HUES64 (cell line): Measurements from ENCODE around the gene B3GNT7.

Experiments used
- H3K27ac ChIP-seq: 2 replicates; pipeline ENCODE4 v1.7.0; 2013; ENCODE audit warnings: low read depth, low read length, inconsistent platforms
- H3K27me3 ChIP-seq: 2 replicates; pipeline ENCODE4 v1.6.1; 2013; ENCODE audit warnings: mild to moderate bottlenecking, low read length; ENCODE audit not compliant: insufficient read depth
- H3K36me3 ChIP-seq: 2 replicates; pipeline ENCODE4 v1.6.1; 2013; ENCODE audit warnings: mild to moderate bottlenecking, low read length; ENCODE audit not compliant: insufficient read depth
- H3K4me1 ChIP-seq: 2 replicates; pipeline ENCODE4 v1.6.1; 2013; ENCODE audit warnings: mild to moderate bottlenecking, low read length, moderate library complexity; ENCODE audit not compliant: insufficient read depth
- H3K4me3 ChIP-seq: 2 replicates; pipeline ENCODE4 v1.5.1; 2013; ENCODE audit warnings: mild to moderate bottlenecking, low read length, moderate library complexity
- H3K9ac ChIP-seq: 2 replicates; pipeline ENCODE4 v1.6.1; 2013; ENCODE audit warnings: mild to moderate bottlenecking, low read depth, low read length
- H3K9me3 ChIP-seq: 2 replicates; pipeline ENCODE4 v1.6.1; 2013; ENCODE audit warnings: low read depth, low read length; ENCODE audit not compliant: insufficient read depth
- WGBS: fragments of 150-250, 120-280 bp; methylation state at CpG from one replicate; pipeline ENCODE4 v1.1.7; 2013; ENCODE audit warnings: missing lambda C conversion rate; 5-methylcytosine and 5-hydroxymethylcytosine counted together

Gene B3GNT7

DNA sequence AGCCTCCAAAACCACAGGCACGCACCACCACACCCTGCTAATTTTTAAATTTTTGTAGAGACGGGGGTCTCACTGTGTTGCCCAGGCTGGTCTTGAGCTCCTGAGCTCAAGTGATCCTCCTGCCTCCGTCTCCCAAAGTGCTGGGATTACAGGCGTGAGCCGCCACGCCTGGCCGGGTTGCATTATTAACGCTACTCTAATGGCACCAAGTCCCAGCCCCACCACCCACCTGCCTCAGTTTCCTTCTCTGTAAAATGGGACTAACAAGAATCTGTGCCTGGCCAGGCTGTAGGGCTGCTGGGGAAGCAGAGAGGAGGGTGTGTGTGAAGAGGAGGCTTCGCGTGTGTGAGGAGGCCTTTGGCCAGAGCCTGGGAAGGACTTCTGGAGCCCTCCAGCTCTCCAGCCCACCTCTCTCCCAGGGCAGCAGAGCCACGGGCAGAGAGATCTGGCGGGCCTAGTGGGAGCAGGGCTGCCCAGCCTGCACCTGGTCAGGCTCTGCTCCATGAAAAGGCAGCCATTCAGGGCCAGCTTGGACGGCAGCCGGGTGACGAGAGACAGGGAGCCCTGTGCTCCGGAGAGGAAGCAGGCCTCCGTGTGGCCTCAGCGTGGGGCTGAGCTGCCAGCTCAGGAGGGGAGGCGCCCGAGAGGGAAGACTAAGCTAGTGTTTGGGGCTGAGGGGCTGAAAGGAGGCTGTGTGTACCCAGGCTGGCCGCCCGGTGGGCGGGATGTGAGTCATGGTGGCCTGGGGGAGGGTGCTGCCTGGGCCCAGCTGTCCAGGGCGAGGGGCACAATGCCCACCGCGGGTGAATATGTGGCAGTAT is 7.4 kb upstream of the B3GNT7 start:
- H3K9ac ChIP-seq: no peak overlapping the region

GRCh38 chr2:231388725-231389346 is 6.7 kb upstream of the B3GNT7 start:
- Histone ChIP-seq H3K9ac (no peak overlapping the region), H3K4me1 (peaks cover 11% of the 10 kb centered on the region; the same call in 1 of the 2 replicates)

More for the DNA sequence above, 7.4 kb upstream of the B3GNT7 start:
- H3K27ac ChIP-seq: no peak overlapping the region
- H3K27me3 ChIP-seq: no peaks in the 10 kb centered on the region
- WGBS: 76% methylated on average over 26 of the region's 26 CpGs
- peaks cover 7% of the 10 kb centered on the region; the same call in 1 of the 2 replicates for H3K4me1 ChIP-seq
- H3K4me3 ChIP-seq: no peak overlapping the region
- H3K9me3 ChIP-seq: peaks cover 7% of the 10 kb centered on the region; the same call in 1 of the 2 replicates
- H3K36me3 ChIP-seq: no peaks in the 10 kb centered on the region

GRCh38 chr2:231390667-231391066 is 4.8 kb upstream of the B3GNT7 start:
- Histone ChIP-seq H3K9ac (no peak overlapping the region), H3K4me1 (peaks cover 20% of the 10 kb centered on the region), H3K4me3 (no peak overlapping the region), H3K36me3 (no peaks in the 10 kb centered on the region), H3K27me3 (peaks cover 4% of the 10 kb centered on the region; the same call in 1 of the 2 replicates), H3K9me3 (no peaks in the 10 kb centered on the region), H3K27ac (no peak overlapping the region)
- 94% methylated on average over 8 of the region's 8 CpGs for WGBS

More at GRCh38 chr2:231388725-231389346, 6.7 kb upstream of the B3GNT7 start:
- 82% methylated on average over 15 of the region's 15 CpGs for WGBS
- peaks cover 7% of the 10 kb centered on the region; the same call in 1 of the 2 replicates for H3K9me3 ChIP-seq
- no peaks in the 10 kb centered on the region for H3K36me3 ChIP-seq
- H3K27ac ChIP-seq: no peak overlapping the region
- no peaks in the 10 kb centered on the region for H3K27me3 ChIP-seq
- no peak overlapping the region for H3K4me3 ChIP-seq

DNA sequence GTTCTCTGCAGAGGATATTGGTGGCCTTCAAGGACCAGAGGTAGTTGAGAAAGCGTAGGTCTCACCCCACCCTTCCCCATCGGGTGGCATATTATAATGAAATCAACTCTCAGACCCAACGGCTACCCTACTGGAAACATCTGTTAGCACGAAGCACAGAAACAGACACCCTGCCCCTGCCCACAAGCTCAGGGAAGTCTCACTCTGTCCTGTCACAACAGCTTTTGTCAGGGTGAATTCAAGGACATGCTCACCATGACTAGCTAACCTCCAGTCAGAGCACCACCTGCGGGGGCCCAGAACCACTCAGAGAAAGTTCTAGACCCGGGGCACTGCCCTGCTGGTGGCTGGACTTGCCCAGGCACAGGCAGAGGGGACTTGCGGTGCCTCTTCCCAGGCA is 3.5 kb upstream of the B3GNT7 start:
- 88% methylated on average over 7 of the region's 7 CpGs for WGBS
- Histone ChIP-seq H3K36me3 (no peaks in the 10 kb centered on the region), H3K27me3 (peaks cover 12% of the 10 kb centered on the region; the same call in 1 of the 2 replicates), H3K4me1 (peaks cover 20% of the 10 kb centered on the region), H3K9me3 (no peaks in the 10 kb centered on the region), H3K4me3 (no peak overlapping the region), H3K27ac (no peak overlapping the region), H3K9ac (no peak overlapping the region)

GRCh38 chr2:231392431-231393148 is 2.9 kb upstream of the B3GNT7 start:
- Histone ChIP-seq H3K4me1 (peaks cover 20% of the 10 kb centered on the region), H3K9me3 (no peaks in the 10 kb centered on the region), H3K36me3 (peaks cover under 1% of the 10 kb centered on the region; the same call in 1 of the 2 replicates), H3K27ac (no peak overlapping the region), H3K4me3 (no peak overlapping the region), H3K9ac (no peak overlapping the region), H3K27me3 (peaks cover 12% of the 10 kb centered on the region; the same call in 1 of the 2 replicates)
- 87% methylated on average over 14 of the region's 14 CpGs for WGBS

- H3K27me3 ChIP-seq: peaks cover 12% of the 10 kb centered on the region; the same call in 1 of the 2 replicates
- WGBS: 70% methylated on average over 17 of the region's 17 CpGs
- peaks cover 17% of the 10 kb centered on the region for H3K4me1 ChIP-seq
- H3K4me3 ChIP-seq: no peak overlapping the region
- peaks cover 9% of the 10 kb centered on the region for H3K36me3 ChIP-seq
- no peak overlapping the region for H3K27ac ChIP-seq
- H3K9ac ChIP-seq: no peak overlapping the region
- no peaks in the 10 kb centered on the region for H3K9me3 ChIP-seq
Measured at GRCh38 chr2:231393149-231394131, 2.1 kb upstream of the B3GNT7 start.

- Histone ChIP-seq H3K4me3 (peak overlapping the region; percentile 49), H3K27ac (no peak overlapping the region), H3K9me3 (no peaks in the 10 kb centered on the region), H3K36me3 (peaks cover 17% of the 10 kb centered on the region), H3K27me3 (peaks cover 12% of the 10 kb centered on the region; the same call in 1 of the 2 replicates), H3K4me1 (peaks cover 13% of the 10 kb centered on the region; the same call in 1 of the 2 replicates), H3K9ac (no peak overlapping the region)
- WGBS: 61% methylated on average over 13 of the region's 13 CpGs
Measured at GRCh38 chr2:231394211-231395141, 1.0 kb upstream of the B3GNT7 start.

DNA sequence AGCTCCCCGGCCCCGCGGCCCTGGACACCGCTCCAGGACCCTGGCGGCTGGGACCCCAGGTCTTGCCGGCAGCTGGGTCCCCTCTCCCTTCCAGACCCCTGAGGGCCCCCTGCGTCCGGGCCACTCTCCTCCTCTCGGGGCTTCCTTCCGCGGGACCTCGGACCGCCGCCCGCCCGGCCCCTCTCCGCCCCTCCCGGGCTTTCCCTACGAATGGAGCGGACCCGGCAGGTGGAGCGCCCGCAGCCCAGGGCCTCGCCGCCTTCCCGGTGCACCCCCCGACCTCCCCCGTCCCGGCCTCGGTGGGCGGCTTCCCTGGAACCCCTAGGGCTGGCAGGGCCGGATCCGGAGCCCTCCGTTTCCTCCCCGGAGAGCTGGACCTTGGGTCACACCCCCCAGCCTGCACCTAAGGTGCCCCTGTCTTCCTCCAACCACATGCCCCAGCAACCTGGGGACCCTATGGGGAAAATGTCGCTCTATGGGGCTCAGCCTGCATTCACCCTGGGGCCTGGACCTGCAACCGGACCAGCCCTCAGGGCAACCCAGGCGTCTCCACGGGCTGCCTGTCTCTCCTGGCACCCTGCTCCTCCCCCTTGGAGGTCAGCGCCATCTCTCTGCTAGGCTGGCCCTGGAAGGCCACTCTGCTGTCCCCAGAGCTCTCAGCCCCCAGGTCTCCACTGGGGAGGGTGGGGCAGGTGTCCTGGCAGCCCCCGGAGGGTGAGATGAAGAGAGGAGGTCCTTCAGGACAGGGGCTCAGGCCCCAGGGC is 730 bp downstream of the B3GNT7 start:
- no peaks in the 10 kb centered on the region for H3K9me3 ChIP-seq
- H3K9ac ChIP-seq: peak overlapping the region; percentile 41; the same call in 1 of the 2 replicates
- H3K36me3 ChIP-seq: peaks cover 17% of the 10 kb centered on the region
- H3K27ac ChIP-seq: no peak overlapping the region
- peaks cover 22% of the 10 kb centered on the region; the same call in 1 of the 2 replicates for H3K4me1 ChIP-seq
- 3% methylated on average over 41 of the region's 41 CpGs for WGBS
- peak overlapping the region; percentile 57 for H3K4me3 ChIP-seq
- peaks cover 12% of the 10 kb centered on the region; the same call in 1 of the 2 replicates for H3K27me3 ChIP-seq
